ENCODE results near the gene FLNB. TPM values are rescaled to one million over a fixed set of nuclear protein-coding genes. Genes with fewer than 3 reads are reported as not detected.
A peak's percentile ranks its signal among the peaks of the same experiment; 100 is the strongest.

FLNB gene
- total RNA-seq, 4 donors from 2014 or later = 61.9 to 114 (median 89.9) TPM

- H3K36me3 ChIP-seq = peaks cover 0 to 4% (median 3%) of the 10 kb centered on the region in 4 donors
- 62% methylated on average over 14 of the region's 14 CpGs for WGBS
- TF ChIP-seq POLR2A (IDR thresholded peaks at IDR 0.05; ENCODE audit: low read depth) (no peak), EP300 (IDR thresholded peaks at IDR 0.05) (no peak), CTCF (IDR thresholded peaks at IDR 0.05) (no peak), POLR2AphosphoS5 (IDR thresholded peaks at IDR 0.05) (no peak)
- intact Hi-C loops (cut with DNase I) = no loop called here
- H3K27ac ChIP-seq (replicated peaks in 1 of 4) = peak overlapping the region; percentile 71 to 86 (median 76)
- H3K27me3 ChIP-seq = no peaks in the 10 kb centered on the region
- no peak overlapping the region for H3K4me3 ChIP-seq
- H3K9me3 ChIP-seq = no peaks in the 10 kb centered on the region
- no peak for DNase-seq (ENCODE audit: extremely low spot score)
- H3K4me1 ChIP-seq = peaks cover 30 to 87% (median 78%) of the 10 kb centered on the region in 4 donors
Measured at GRCh38 chr3:58072052-58072762, 64.0 kb downstream of the FLNB start.

GRCh38 chr3:58072763-58073130 is 64.5 kb downstream of the FLNB start:
- Histone ChIP-seq H3K36me3 (peaks cover 0 to 10% (median 8%) of the 10 kb centered on the region in 4 donors), H3K27ac (replicated peaks in 1 of 4) (peak overlapping the region; percentile 71 to 86 (median 76)), H3K9me3 (no peaks in the 10 kb centered on the region), H3K4me3 (no peak overlapping the region), H3K4me1 (peaks cover 27 to 84% (median 74%) of the 10 kb centered on the region in 4 donors), H3K27me3 (no peaks in the 10 kb centered on the region)
- no peak for DNase-seq (ENCODE audit: extremely low spot score)
- intact Hi-C loops (cut with DNase I) = no loop called here
- WGBS = 58% methylated on average over 3 of the region's 3 CpGs
- TF ChIP-seq EP300 (IDR thresholded peaks at IDR 0.05) (no peak), CTCF (IDR thresholded peaks at IDR 0.05) (no peak), POLR2AphosphoS5 (IDR thresholded peaks at IDR 0.05) (no peak), POLR2A (IDR thresholded peaks at IDR 0.05; ENCODE audit: low read depth) (no peak)

GRCh38 chr3:58073301-58074108 is 65.3 kb downstream of the FLNB start:
- Histone ChIP-seq H3K27me3 (no peaks in the 10 kb centered on the region), H3K36me3 (peaks cover 2 to 17% (median 11%) of the 10 kb centered on the region in 4 donors), H3K4me1 (peaks cover 19 to 84% (median 70%) of the 10 kb centered on the region in 4 donors), H3K27ac (replicated peaks in 1 of 4) (peak overlapping the region; percentile 71 to 86 (median 76)), H3K4me3 (no peak overlapping the region), H3K9me3 (no peaks in the 10 kb centered on the region)
- no peak for DNase-seq (ENCODE audit: extremely low spot score)
- TF ChIP-seq POLR2AphosphoS5 (IDR thresholded peaks at IDR 0.05) (peak; percentile 4 to 29), POLR2A (IDR thresholded peaks at IDR 0.05; ENCODE audit: low read depth) (no peak), EP300 (IDR thresholded peaks at IDR 0.05) (no peak), CTCF (IDR thresholded peaks at IDR 0.05) (no peak)
- WGBS = 45% methylated on average over 8 of the region's 8 CpGs
- intact Hi-C loops (cut with DNase I) = no loop called here

- intact Hi-C loops (cut with DNase I) = no loop called here
- H3K4me1 ChIP-seq = peaks cover 18 to 80% (median 64%) of the 10 kb centered on the region in 4 donors
- H3K27me3 ChIP-seq = no peaks in the 10 kb centered on the region
- WGBS = 54% methylated on average over 5 of the region's 5 CpGs
- H3K4me3 ChIP-seq = peak overlapping the region in 1 of 4 donors; percentile 1
- H3K36me3 ChIP-seq = peaks cover 4 to 24% (median 17%) of the 10 kb centered on the region in 4 donors
- TF ChIP-seq POLR2A (IDR thresholded peaks at IDR 0.05; ENCODE audit: low read depth) (no peak), POLR2AphosphoS5 (IDR thresholded peaks at IDR 0.05) (no peak), CTCF (IDR thresholded peaks at IDR 0.05) (no peak), EP300 (IDR thresholded peaks at IDR 0.05) (no peak)
- DNase-seq (ENCODE audit: extremely low spot score) = no peak
- peak overlapping the region; percentile 71 to 86 (median 76) for H3K27ac ChIP-seq (replicated peaks in 1 of 4)
- H3K9me3 ChIP-seq = no peaks in the 10 kb centered on the region
Measured at GRCh38 chr3:58074116-58074715, 66.0 kb downstream of the FLNB start.

All from esophagus muscularis mucosa (tissue), 4 donors.